DMS114 treated with DMSO at 0.1 percent for 48 hours (cell line): ENCODE measurements around the gene FAM227A.
"Not testable (repeated sequence)": the region's sequence is repeated elsewhere in the genome, so short reads cannot be mapped to it uniquely, and the experiment has no call there.

Experiments
- DNase-seq: peaks from one replicate; lab custom pipeline; 2025; ENCODE audit not compliant: unreplicated experiment; lab: John Stamatoyannopoulos, UW

Gene FAM227A

DNA sequence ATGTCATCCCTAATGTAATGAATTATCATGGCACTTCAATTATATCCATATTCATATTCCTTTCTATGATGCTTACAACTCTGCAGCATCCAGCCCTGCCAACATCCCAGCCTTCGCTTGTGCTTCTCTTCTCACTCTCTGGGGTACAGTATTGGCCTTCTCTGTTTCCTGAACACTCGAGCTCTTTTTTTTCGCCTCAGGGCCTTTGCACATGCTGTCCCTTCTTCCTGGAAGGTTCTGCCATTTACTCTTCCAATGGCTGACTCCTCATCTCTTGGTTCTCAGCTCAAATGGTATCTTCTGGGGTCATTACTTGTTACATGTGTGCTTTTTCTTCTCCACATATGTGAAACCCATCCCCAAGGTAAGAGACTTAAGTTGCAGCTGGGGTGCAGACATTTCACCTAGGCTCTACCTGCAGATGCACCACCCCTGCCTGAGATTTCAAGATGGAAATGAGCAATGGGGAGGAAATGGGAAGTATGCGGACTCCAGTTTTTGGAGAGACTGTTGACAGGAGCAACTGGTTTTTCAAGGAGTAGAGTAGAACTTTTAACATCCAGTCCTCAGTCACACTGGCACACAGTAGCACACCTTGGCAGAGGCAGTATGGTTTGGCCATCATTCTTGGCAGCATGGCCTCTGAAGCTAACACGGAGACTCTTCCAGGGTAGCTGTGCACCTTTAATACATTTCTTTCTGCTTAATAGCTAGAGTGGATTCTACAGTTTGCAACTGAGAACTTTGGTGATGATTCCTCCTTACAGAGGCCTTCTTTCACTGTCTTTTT is 43.8 kb downstream of the FAM227A start:
- no peak for DNase-seq

DNA sequence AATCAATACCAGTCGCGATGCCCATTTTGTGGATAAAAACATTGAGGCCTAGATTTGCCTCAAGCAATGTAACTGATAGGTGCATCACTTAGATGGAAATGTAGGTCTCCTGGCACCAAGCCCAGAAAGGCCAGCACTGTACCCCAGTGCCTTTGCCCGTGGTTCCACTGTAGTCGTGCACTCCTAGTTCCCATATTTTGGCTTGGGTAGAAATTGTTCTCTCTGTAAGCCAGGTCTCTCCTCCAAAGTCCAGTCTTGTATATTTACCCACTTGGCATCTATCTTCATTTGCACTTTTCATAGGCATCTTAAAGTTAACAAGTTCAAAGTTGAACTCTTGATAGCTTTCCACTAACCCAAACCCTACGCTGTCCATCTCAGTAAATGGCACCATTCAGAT is 44.6 kb downstream of the FAM227A start:
- no peak for DNase-seq

DNA sequence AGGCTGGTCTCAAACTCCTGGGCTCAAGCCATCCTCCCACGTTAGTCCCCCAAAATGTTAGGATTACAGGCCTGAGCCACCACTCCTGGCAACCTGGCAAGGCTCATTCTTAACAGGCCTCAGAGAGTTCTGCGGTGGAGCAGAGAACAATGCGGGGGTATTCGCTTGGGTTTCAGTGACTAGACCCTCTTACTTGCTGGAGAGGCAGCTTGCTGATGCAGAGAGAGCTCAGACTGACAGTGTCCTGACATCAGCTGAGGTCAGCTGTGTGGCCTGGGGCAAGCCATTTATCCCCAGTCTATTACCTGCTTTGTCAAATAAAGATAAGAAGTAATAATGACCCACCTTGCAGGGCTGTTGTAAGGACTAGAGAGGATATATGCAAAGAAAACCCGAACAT is 46.0 kb downstream of the FAM227A start:
- no peak for DNase-seq

DNA sequence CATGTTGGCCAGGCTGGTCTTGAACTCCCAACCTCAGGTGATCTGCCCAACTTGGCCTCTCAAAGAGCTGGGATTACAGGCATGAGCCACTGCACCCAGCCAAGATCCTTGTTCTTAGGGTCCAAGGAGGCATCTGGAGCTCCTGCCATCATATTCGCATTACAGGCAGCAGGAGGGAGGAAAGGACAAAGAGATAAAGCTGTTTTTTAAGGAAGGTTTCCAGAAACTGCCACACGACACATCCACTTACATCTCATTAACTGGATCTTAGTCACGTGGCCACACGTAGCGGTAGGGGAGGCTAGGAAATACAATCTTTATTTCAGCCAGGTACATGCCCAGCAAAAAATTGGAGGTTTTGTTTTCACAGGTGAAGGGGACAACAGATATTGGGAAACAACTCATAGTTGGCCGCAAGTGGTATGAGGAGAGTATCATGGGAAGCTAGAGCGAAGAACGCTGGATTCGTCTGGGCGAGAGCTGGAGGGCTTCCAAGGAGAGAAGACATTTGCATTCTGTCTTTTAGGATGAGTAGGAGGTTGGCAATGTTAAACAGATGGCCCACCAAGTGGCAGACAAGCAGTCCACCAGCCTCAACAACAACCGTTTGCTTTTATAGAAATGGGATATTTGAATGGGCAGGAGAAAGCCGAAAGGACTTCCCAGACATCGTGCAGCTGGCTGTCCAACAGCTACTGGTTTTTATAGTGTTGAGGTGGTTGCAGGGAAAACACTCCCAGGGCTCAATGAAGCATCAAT is 47.0 kb downstream of the FAM227A start:
- no peak for DNase-seq

DNA sequence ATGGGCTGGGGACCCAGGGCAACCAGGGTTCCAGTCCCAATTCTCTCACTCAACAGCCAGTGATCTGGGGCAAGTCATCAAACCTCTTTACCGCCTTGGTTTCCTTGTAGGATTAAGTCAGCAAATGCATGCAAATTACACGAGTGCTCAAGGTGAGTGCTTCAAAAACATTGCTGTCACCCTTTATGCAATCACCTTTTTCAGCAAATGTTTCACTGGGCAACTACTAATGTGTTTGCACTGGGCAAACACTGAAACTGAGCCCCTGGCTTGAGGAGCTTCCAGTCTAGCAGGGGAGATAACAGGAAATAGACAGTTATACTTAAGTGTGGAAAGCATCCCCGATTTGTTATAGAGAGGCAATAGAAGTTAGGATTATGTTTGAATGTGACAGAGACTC is 48.5 kb downstream of the FAM227A start:
- DNase-seq = no peak

DNA sequence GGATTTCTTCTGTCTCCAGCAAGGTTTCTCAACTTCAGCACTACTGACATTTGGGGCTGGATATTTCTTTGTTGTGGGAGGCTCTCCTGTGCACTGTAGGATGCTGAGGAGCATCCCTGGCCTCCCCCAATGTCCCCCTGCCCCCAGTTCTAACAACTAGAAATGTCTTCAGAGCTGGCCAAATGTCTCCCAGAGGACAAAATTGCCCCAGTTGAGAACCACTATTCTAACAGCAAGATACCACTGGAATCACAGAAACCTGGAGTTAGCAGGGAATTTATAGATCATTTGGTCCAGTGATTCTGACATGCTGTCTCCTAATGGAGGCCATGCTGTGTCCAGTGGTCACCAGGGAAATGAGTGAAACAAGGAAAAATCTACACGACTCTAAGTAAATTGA is 54.0 kb downstream of the FAM227A start:
- DNase-seq = no peak

DNA sequence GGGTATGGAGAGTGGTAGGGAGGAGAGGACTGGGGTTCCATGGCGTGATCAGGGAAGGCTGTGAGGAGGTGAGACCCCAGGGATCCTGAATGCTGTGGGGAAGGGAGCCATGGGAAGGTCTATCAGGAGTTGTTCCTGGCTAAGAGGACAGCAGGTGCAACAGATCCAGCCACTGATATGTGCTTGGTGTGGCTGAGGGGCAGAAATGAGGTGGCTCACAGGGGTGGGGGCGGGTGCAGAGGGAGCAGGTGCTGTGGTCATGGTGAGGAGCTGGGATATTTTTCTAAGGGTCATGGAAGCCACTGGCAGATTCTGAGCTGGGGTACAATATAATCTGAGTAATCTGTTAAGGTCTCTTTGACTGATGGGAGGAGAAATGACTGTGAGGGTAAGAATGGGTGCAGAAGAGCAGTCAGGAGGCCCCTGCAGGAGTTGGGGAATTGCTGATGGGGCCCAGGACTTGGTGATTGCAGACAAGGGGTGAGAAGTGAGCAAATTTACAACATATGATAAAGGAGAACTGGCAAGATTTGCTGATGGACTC is 54.9 kb downstream of the FAM227A start:
- no peak for DNase-seq

DNA sequence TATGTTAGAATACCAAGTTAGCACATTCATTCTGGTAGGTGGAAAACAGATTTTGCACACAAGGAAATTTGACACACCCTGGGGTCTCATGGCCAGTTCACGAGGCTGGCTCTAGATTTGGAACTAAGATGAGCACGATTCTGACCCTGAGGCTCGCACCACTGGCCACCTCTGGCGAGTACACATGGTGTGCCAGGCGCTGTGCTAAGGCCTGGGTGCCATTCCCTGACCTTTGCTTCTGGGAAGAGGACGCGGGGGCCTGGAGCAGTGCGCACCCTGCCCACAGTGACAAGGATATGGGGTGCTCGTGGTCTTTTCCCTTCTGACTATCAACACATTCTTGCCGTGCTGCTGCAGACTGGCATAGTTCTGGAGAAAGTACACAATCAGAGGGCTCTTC is 56.7 kb downstream of the FAM227A start:
- no peak for DNase-seq

DNA sequence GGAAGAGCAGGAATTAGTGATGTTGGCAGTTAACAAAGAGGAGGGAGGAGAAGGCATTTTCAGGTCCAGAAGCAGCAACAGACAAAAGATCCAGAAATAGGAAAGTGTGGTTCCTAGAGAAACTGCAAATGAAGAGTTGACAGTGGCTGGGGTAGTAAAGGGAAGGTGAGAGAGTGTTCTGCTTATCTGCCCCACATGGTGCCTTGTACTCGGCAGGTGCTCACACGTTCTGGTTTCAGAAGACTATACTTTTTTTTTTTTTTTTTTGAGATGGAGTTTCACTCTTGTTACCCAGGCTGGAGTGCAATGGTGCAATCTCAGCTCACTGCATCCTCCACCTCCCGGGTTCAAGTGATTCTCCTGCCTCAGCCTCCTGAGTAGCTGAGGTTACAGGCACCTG is 73.3 kb downstream of the FAM227A start:
- DNase-seq = not testable (repeated sequence)

DNA sequence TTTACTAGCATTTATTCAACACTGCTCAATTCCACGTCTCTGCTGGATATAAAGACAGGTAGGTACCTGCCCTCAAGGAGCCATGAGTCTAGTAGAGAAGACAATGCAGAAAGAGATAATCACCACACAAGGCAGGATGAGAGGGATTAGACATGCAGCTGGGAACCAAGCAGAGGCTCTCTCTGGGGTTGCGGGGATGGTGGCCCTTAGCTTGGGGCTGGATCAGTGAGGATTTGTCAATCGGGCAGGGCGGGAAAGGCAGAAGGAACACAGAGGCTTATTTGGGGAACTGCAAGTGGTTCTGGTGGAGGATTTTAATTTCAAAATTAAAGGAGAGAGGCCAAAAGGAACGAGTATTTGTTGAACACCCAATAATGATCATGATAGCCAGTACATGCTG is 77.7 kb downstream of the FAM227A start:
- no peak for DNase-seq

DNA sequence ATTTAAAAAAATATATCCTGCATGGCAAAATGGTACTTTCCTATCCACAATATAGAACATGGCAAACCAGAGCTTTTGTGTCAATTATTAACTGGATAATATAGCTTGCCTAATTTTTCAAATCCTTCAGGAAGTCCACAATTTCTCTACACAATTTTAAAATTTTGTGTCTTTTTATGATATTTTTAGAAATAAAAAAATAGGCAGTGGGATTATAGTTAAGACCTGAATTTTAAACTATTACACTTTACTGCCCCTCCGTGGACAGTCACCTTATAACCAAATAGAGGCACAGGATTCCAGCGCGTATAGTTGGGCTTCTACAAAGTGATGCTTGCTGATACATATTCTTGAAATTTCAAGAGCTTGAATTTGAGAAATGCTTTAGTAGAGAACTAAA is 84.1 kb downstream of the FAM227A start:
- DNase-seq = peak; percentile 61

DNA sequence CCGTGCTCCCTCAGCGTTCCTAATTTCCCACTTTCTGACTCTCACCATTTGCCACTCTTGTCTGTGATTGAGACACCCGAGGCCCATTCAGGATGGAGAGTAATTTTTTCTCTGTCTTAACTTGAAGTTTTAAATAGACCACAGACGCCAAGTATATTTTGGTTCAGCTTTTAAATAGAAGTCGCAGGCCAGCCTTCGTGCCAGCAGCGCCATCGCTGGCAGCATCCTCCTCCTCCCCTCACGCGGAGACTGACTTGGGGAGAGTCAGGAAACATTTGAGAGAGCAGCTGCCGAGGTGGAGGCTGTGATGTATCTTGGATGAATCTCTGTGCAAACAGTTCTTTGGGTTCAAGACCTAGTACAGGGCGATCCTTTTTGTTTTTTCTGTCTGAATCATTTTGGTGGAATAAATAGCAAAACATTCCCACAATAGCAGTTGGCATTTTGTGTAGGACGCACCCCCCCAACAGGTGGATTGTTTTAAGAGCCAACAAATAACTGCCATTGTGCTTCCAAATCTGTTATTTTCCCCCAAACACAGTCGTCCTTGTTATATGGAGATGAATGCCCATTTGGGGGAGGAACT is 85.3 kb downstream of the FAM227A start:
- DNase-seq = peak; percentile 38

DNA sequence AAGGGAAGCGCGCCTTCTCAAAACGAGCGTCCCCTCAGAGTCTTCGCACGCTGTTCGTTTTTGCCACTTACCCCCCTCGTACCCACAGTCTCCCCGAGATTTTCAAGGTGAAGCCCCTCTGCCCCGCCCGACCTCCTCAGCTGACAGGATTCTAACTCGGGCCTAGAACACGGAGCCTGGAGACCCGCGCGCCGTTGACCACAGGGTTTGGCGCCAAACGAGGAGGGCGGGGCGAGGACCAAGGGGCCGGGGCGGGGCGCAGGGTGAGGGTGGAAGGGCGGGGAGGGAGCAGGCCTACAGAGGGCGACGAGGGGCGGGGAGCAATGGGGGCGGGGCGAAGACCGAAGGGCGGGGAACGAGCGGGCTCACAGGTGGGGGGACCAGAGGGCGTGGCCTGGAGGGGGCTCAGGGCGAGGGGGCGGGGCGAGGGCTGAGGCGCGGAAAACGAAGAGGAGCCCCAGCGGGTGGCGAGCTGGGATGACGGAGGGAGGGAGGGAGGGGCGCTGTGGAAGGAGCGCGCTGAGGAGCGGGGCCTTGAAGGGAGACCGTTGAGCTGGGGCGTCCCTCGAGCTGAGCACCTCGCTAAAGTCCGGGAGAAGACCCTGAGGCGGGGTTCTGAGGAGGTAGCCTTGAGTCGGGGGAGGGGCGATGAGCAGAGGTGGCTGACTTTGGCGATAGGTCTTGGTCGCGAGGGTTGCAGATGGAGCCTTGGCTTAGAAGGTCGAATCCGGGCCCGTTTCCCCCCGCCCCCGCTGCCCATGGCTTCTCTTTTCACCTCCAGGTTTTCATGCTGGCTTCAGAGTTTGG is 86.0 kb downstream of the FAM227A start, which contains the start of gene DMC1:
TSS of gene DMC1 (minus strand) at position 212 of the 807 bp plus-strand sequence. CDS start 1,927 bp downstream, outside the sequence.
- DNase-seq = peak; percentile 83

DNA sequence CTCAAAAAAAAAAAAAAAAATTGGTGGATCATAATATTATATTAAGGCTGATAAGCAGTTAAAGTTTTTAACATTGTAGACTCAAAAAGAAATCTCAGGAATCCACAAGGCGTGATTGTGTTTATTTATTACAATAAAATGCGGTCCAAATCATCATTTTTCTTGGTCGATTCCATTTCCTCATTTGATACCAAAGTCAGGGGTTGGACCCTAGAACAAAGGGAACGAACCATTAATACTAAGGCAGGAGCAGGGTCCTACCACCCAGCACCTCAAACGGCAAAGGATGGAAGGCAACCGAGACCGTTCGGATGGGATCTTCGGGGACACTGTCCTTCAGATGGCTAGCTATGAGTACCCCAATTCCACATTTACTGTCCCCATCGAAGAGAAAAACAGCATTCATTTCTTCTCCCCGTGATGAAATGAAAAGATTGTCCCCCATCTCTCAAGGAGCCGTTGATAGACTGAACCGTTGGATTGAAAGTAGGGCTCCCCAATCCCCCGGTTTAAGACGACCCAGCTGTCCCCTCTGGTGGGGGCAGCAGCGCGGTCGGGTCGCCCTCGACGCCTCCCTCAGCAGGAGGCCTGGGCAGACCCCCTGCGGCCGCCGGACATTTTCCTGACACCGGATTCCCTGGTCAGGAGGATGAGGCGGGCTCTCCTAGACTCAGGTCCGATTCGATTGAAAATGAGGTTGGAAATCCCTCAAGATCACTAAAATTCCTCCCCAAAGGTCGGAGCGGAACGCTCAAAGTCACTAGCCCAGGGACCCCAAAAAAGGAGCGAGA is 86.8 kb downstream of the FAM227A start:
- DNase-seq = no peak

DNA sequence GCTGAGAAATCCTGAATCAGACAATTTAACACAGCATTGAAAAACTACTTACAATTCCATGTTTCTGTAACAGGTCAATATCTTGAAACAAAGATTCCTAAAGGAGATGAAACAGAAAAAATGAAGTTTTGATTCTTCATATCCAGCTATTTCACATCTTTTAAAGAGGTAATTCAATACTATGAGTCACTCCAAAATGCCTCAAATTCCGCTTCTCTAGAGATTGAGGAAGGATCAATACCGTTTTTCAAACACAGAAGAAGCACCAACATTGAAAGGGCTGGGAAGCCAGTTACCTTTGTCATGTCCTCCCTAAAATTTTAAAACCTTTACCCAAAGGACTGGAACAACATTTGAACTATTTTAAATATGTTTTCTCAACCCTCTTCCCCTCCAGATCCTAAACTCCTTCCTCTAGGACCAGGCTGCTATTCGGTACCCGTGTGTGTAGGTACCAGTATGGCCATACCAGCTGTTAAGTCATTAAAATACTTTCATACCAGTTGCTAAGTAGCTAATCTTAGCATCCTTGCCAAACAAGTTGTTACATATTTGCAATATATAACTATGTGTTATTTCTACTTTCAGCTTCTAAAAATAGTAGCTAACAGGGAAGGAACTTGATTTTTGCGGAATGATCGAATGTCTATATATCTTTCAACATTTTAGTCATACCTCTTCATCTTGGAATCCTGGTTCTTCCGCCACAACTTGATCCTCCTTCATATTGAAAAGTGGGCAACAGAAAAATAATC is 88.5 kb downstream of the FAM227A start:
- DNase-seq = no peak

DNA sequence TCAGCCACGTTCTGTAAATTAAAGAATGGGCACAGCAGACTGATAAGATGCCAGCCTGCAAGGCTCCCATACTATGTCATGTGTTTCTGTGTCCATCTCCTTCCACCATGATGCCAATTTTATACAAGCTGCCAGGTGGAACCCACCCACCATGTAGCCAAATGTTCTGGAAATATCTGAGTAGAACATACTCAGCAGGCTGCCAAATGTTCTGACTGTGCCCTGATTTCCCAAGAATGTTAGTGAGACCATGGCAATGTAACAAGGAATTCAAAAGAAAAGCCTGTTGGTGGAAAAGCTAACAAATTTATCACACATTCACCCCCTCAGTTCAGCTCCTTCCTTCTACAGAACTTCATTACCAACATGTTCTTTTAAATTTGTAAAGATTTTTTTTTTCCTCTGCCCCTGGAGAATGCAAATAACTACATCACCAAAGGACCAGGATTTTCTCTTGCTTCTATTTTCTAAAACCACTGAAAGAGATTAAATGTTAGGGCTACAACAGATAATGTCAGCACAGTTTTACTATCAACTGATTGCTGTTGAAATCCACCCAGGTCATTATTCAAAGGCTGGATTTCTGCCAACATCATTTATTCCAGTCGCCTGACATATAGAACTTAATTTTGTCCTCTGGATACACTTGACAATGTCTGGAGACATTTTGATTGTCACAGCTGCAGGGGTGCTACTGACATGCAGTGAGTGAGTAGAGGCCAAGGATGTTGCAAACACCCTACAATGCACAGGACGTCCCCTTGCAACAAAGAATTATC is 89.3 kb downstream of the FAM227A start:
- no peak for DNase-seq

DNA sequence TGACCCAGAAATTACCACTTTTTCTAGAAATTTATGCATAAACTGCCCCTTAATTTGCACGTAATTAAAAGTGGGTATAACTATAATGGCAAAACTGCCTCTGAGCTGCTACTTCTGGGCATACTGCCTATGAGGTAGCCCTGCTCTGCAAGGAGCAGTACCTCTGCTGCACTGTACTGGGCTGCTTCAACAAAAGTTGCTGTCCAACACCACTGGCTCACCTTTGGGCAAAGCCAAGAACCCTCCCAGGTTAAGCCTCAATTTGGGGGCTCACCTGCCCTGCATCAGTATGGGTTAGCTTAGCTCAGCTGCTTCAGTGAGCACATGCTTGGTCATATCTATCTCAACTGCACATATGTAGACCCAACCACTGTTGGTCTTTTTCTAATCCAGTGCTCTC is 90.8 kb downstream of the FAM227A start:
- no peak for DNase-seq

DNA sequence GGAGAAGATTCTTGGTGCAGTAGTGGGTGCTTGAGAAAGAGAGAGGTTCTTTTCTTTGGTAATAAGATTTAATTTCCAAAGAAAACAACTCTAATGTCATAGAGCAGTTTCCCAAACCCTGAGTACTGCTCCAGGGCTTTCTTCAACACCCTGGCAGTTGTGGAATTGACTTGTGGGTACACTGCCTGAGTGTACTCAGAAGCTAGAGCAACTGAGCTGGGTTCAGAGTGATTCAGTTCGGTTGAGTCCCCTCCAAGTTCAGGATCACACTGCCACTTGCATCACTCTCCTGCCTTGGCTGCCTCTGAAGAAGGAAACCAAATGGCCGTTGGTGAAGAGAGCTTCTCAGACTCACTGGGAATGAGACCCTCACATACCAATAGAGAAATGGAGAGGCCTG is 91.5 kb downstream of the FAM227A start:
- no peak for DNase-seq

DNA sequence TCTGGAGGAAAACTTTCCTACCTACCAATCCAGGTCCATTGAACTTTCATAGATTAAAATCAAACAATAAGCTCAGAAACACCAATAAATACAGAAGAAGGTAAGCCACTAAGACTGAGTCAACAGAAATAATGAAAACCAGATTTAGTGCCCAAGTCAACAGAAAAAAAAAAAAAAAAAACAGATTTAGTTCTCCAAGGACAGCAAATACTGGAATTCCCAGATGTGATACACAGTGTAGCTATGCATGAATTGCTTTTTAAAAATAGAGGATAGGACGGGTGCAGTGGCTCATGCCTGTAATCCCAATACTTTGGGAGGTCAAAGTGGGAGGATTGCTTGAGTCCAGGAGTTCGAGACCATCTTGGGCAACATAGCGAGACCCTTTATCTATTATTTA is 101.9 kb downstream of the FAM227A start:
- no peak for DNase-seq
